Brain microvascular endothelial cell (primary cell): Measurements from ENCODE around the gene SMAGP.
"Not testable (repeated sequence)": the region's sequence is repeated elsewhere in the genome, so short reads cannot be mapped to it uniquely, and the experiment has no call there.

Experiments used
- DNase-seq: peaks from one replicate; pipeline ENCODE4 v3.0.0-alpha.2; 2020
- H3K27ac ChIP-seq: fragments of 250-450 bp; sonication (Bioruptor Pico); 2 replicates; pipeline ENCODE4 v1.5.1; 2020; ENCODE audit warnings: mild to moderate bottlenecking, moderate library complexity
- H3K27me3 ChIP-seq: fragments of 250-450 bp; sonication (Bioruptor Pico); replicated peaks from 2 replicates; pipeline ENCODE4 v1.5.1; 2020; ENCODE audit warnings: mild to moderate bottlenecking
- H3K36me3 ChIP-seq: fragments of 250-450 bp; sonication (Bioruptor Pico); replicated peaks from 2 replicates; pipeline ENCODE4 v1.5.1; 2020; ENCODE audit warnings: mild to moderate bottlenecking
- H3K4me3 ChIP-seq: 2 replicates; pipeline ENCODE4 v1.5.1; 2011; ENCODE audit warnings: low read depth, mild to moderate bottlenecking, control low read depth, low read length, moderate library complexity
- CTCF ChIP-seq: IDR thresholded peaks from 2 replicates; pipeline ENCODE4 v1.5.1; 2011; ENCODE audit warnings: low read depth, mild to moderate bottlenecking, moderate library complexity, low read length, control low read depth, inconsistent platforms; ENCODE audit errors: missing control alignments
- in situ Hi-C: cut with HindIII; loops from 2 replicates; pipeline ENCODE4 v1.10.0; 2017; ENCODE audit warnings: low sequenced_read_pairs, low pct_ligation_motif_present

The SMAGP gene

GRCh38 chr12:51306507-51306906, 36.3 kb upstream of the SMAGP start:
- no peak for TF ChIP-seq CTCF
- in situ Hi-C loops = no loop called here
- Histone ChIP-seq H3K27ac (no peak overlapping the region), H3K4me3 (no peak overlapping the region), H3K36me3 (no peaks in the 10 kb centered on the region), H3K27me3 (no peaks in the 10 kb centered on the region)
- no peak for DNase-seq

- H3K36me3 ChIP-seq, H3K4me3 ChIP-seq, DNase-seq, in situ Hi-C loops, H3K27me3 ChIP-seq, H3K27ac ChIP-seq: not testable (repeated sequence)
Measured at GRCh38 chr12:51300768-51301167, 30.6 kb upstream of the SMAGP start.

GRCh38 chr12:51295651-51296050, 25.4 kb upstream of the SMAGP start:
- in situ Hi-C loops = no loop called here
- H3K4me3 ChIP-seq = no peak overlapping the region
- H3K27ac ChIP-seq = no peak overlapping the region
- no peak for DNase-seq
- no peaks in the 10 kb centered on the region for H3K27me3 ChIP-seq
- TF ChIP-seq CTCF = no peak
- H3K36me3 ChIP-seq = no peaks in the 10 kb centered on the region

GRCh38 chr12:51294097-51294496, 23.9 kb upstream of the SMAGP start:
- H3K4me3 ChIP-seq, H3K36me3 ChIP-seq, DNase-seq, H3K27me3 ChIP-seq, H3K27ac ChIP-seq, in situ Hi-C loops: not testable (repeated sequence)

GRCh38 chr12:51293696-51294095, 23.5 kb upstream of the SMAGP start:
- in situ Hi-C loops = no loop called here
- Histone ChIP-seq H3K36me3 (no peaks in the 10 kb centered on the region), H3K27ac (no peak overlapping the region), H3K27me3 (no peaks in the 10 kb centered on the region), H3K4me3 (no peak overlapping the region)
- DNase-seq = no peak
- no peak for TF ChIP-seq CTCF

GRCh38 chr12:51291603-51292513, 21.6 kb upstream of the SMAGP start:
- DNase-seq, H3K27me3 ChIP-seq, in situ Hi-C loops, H3K4me3 ChIP-seq, H3K36me3 ChIP-seq, H3K27ac ChIP-seq: not testable (repeated sequence)

- H3K36me3 ChIP-seq = no peaks in the 10 kb centered on the region
- no peak for TF ChIP-seq CTCF
- H3K4me3 ChIP-seq = no peak overlapping the region
- no peak overlapping the region for H3K27ac ChIP-seq
- no peak for DNase-seq
- no peaks in the 10 kb centered on the region for H3K27me3 ChIP-seq
- in situ Hi-C loops = no loop called here
Measured at GRCh38 chr12:51285843-51286242, 15.6 kb upstream of the SMAGP start.
